ENCODE data around the gene DAG1. TPM values are rescaled to one million over a fixed set of nuclear protein-coding genes. Genes with fewer than 3 reads are reported as not detected.

The DAG1 gene
- total RNA-seq, 1 experiment from 2014 or later: 99.9 TPM

GRCh38 chr3:49461443-49462171 lies 8.5 kb upstream of the DAG1 start:
- ATAC-seq: no peak
- H3K4me1 ChIP-seq (ENCODE audit: control insufficient read depth in 1 of 2, insufficient read depth in 2 of 2, low read length in 2 of 2): peaks cover 28 to 47% of the 10 kb centered on the region in 2 experiments
- no peak for TF ChIP-seq POLR2A (IDR thresholded peaks at IDR 0.05; ENCODE audit: borderline replicate concordance, extremely low read depth, insufficient read depth, insufficient read length)
- no peak for TF ChIP-seq REST (IDR thresholded peaks at IDR 0.05; ENCODE audit: low read depth)
- no peak for TF ChIP-seq ELF1 (IDR thresholded peaks at IDR 0.05; ENCODE audit: borderline replicate concordance, low read depth)
- CTCF ChIA-PET: interaction anchor here (3.3 kb wide), 1 partner anchor 13 kb away, joined by 14 read pairs; no protein-coding TSS in a partner anchor
- H2AFZ ChIP-seq (ENCODE audit: low read depth, low read length, poor library complexity, severe bottlenecking): no peak overlapping the region
- H3K4me2 ChIP-seq (ENCODE audit: low read length): peak overlapping the region; percentile 58
- no peaks in the 10 kb centered on the region for H3K9me2 ChIP-seq (ENCODE audit: insufficient read depth)
- no peaks in the 10 kb centered on the region for H3K9me3 ChIP-seq (ENCODE audit: control insufficient read depth in 1 of 2, insufficient read depth in 1 of 2, low read depth in 1 of 2, low read length in 2 of 2)
- H3K9ac ChIP-seq (ENCODE audit: low read length): peak overlapping the region; percentile 31
- H3K27ac ChIP-seq (ENCODE audit: low read depth, low read length): no peak overlapping the region
- H3K4me3 ChIP-seq (replicated peaks in 1 of 2; ENCODE audit: low read depth in 1 of 2, low read length in 2 of 2): no peak overlapping the region
- POLR2A ChIA-PET: no interaction called here
- no TSS peak for BruUV-seq (replicated peaks)
- H3K36me3 ChIP-seq (ENCODE audit: control insufficient read depth in 1 of 2, insufficient read depth in 2 of 2, low read length in 2 of 2): no peaks in the 10 kb centered on the region
- H4K20me1 ChIP-seq (ENCODE audit: insufficient read depth): no peaks in the 10 kb centered on the region
- RAD21 ChIA-PET (ENCODE audit: low non-redundant PET in 1 of 2, low total read pairs in 2 of 2, uncharacterized antibody in 2 of 2, unreplicated experiment in 2 of 2): no interaction called here
- no peaks in the 10 kb centered on the region for H3K27me3 ChIP-seq (ENCODE audit: insufficient read depth, low read length)
- intact Hi-C loops (cut with micrococcal nuclease): no loop called here
- no peaks in the 10 kb centered on the region for H3K79me2 ChIP-seq (ENCODE audit: insufficient read depth, low read length)
- no peak for DNase-seq (ENCODE audit: low read depth, low spot score)

GRCh38 chr3:49462222-49462621 lies 7.8 kb upstream of the DAG1 start:
- Histone ChIP-seq H2AFZ (ENCODE audit: low read depth, low read length, poor library complexity, severe bottlenecking) (no peak overlapping the region), H3K79me2 (ENCODE audit: insufficient read depth, low read length) (no peaks in the 10 kb centered on the region), H4K20me1 (ENCODE audit: insufficient read depth) (no peaks in the 10 kb centered on the region), H3K27ac (ENCODE audit: low read depth, low read length) (no peak overlapping the region), H3K4me2 (ENCODE audit: low read length) (peak overlapping the region; percentile 58), H3K9me3 (ENCODE audit: control insufficient read depth in 1 of 2, insufficient read depth in 1 of 2, low read depth in 1 of 2, low read length in 2 of 2) (no peaks in the 10 kb centered on the region), H3K4me1 (ENCODE audit: control insufficient read depth in 1 of 2, insufficient read depth in 2 of 2, low read length in 2 of 2) (peaks cover 28 to 42% of the 10 kb centered on the region in 2 experiments), H3K4me3 (replicated peaks in 1 of 2; ENCODE audit: low read depth in 1 of 2, low read length in 2 of 2) (no peak overlapping the region), H3K9ac (ENCODE audit: low read length) (peak overlapping the region; percentile 31; the same call in 1 of the 2 replicates), H3K36me3 (ENCODE audit: control insufficient read depth in 1 of 2, insufficient read depth in 2 of 2, low read length in 2 of 2) (no peaks in the 10 kb centered on the region), H3K27me3 (ENCODE audit: insufficient read depth, low read length) (no peaks in the 10 kb centered on the region), H3K9me2 (ENCODE audit: insufficient read depth) (no peaks in the 10 kb centered on the region)
- no TSS peak for BruUV-seq (replicated peaks)
- ATAC-seq (no peak), DNase-seq (ENCODE audit: low read depth, low spot score) (no peak)
- no peak for TF ChIP-seq EGR1 (IDR thresholded peaks at IDR 0.05; ENCODE audit: low read depth)
- RAD21 ChIA-PET (ENCODE audit: low non-redundant PET in 1 of 2, low total read pairs in 2 of 2, uncharacterized antibody in 2 of 2, unreplicated experiment in 2 of 2): no interaction called here
- POLR2A ChIA-PET: no interaction called here
- intact Hi-C loops (cut with micrococcal nuclease): no loop called here
- CTCF ChIA-PET: interaction anchor here (3.3 kb wide), 1 partner anchor 13 kb away, joined by 14 read pairs; no protein-coding TSS in a partner anchor

Measured in HCT116 (cell line).